ENCODE results near the gene CEBPA.

GRCh38 chr19:33306191-33306590 lies 3.9 kb upstream of the CEBPA start:
- TF ChIP-seq, protein P1, sequence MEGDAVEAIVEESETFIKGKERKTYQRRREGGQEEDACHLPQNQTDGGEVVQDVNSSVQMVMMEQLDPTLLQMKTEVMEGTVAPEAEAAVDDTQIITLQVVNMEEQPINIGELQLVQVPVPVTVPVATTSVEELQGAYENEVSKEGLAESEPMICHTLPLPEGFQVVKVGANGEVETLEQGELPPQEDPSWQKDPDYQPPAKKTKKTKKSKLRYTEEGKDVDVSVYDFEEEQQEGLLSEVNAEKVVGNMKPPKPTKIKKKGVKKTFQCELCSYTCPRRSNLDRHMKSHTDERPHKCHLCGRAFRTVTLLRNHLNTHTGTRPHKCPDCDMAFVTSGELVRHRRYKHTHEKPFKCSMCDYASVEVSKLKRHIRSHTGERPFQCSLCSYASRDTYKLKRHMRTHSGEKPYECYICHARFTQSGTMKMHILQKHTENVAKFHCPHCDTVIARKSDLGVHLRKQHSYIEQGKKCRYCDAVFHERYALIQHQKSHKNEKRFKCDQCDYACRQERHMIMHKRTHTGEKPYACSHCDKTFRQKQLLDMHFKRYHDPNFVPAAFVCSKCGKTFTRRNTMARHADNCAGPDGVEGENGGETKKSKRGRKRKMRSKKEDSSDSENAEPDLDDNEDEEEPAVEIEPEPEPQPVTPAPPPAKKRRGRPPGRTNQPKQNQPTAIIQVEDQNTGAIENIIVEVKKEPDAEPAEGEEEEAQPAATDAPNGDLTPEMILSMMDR (conservative IDR thresholded peaks at IDR 0.05; ENCODE audit: low read length) = no peak
- no peak for TF ChIP-seq EZH2phosphoT487 (IDR thresholded peaks at IDR 0.05; ENCODE audit: borderline replicate concordance, low read depth, low read length)

Measured in OCI-LY7 (cell line).